Osteoblast (primary cell): ENCODE results near the gene SIAH1. TPM values are rescaled to one million over a fixed set of nuclear protein-coding genes. Genes with fewer than 3 reads are reported as not detected.
"Not testable (repeated sequence)": the region's sequence is repeated elsewhere in the genome, so short reads cannot be mapped to it uniquely, and the experiment has no call there.

Source experiments
- DNase-seq: peaks from one replicate; pipeline ENCODE4 v3.0.0; 2011; ENCODE audit warnings: low spot score, mixed read lengths; ENCODE audit not compliant: insufficient read length; ENCODE audit errors: missing footprints
- H2AFZ ChIP-seq: 2 replicates; pipeline ENCODE4 v1.6.0; 2011; ENCODE audit warnings: mild to moderate bottlenecking, low read length
- H3K27ac ChIP-seq: 2 replicates; pipeline ENCODE4 v1.5.1; 2011; ENCODE audit warnings: mild to moderate bottlenecking, low read depth, low read length, moderate library complexity
- H3K27me3 ChIP-seq: 2 replicates; pipeline ENCODE4 v1.6.0; 2012; ENCODE audit warnings: mild to moderate bottlenecking, control low read depth, inconsistent platforms, low read length, moderate library complexity; ENCODE audit not compliant: insufficient read depth
- H3K36me3 ChIP-seq: 2 replicates; pipeline ENCODE4 v1.5.1; 2011; ENCODE audit warnings: mild to moderate bottlenecking, low read length, control low read depth, moderate library complexity; ENCODE audit not compliant: insufficient read depth
- H3K4me1 ChIP-seq: 2 replicates; pipeline ENCODE4 v1.5.1; 2011; ENCODE audit warnings: mild to moderate bottlenecking, low read length, control low read depth, moderate library complexity; ENCODE audit not compliant: insufficient read depth
- H3K4me2 ChIP-seq: 2 replicates; pipeline ENCODE4 v1.6.0; 2011; ENCODE audit warnings: mild to moderate bottlenecking, low read length; ENCODE audit not compliant: insufficient read depth
- H3K4me3 ChIP-seq: fragments of 200-600 bp; sonication (generic); 3 replicates; pipeline ENCODE4 v1.5.1; 2012; ENCODE audit warnings: mild to moderate bottlenecking, low read length, inconsistent platforms; ENCODE audit not compliant: insufficient read depth
- H3K79me2 ChIP-seq: 2 replicates; pipeline ENCODE4 v1.6.0; 2012; ENCODE audit warnings: mild to moderate bottlenecking, low read length, control low read depth, inconsistent platforms; ENCODE audit not compliant: insufficient read depth
- H3K9me3 ChIP-seq: 2 replicates; pipeline ENCODE4 v1.5.1; 2011; ENCODE audit warnings: low read depth, low read length, control low read depth
- H4K20me1 ChIP-seq: 2 replicates; pipeline ENCODE4 v1.6.0; 2012; ENCODE audit warnings: mild to moderate bottlenecking, low read length, control low read depth; ENCODE audit not compliant: insufficient read depth
- total RNA-seq: library from RNA; depleted of rRNA; stranded (reverse); fragments of >200 nt; gene quantifications from 2 replicates; pipeline ENCODE4 v1.2.3, GENCODE V29; 2012
- TF ChIP-seq, protein P1 (sequence below): IDR thresholded peaks from 2 replicates; pipeline ENCODE4 v1.5.1; 2011; ENCODE audit warnings: mild to moderate bottlenecking, low read depth, low read length, moderate library complexity; ENCODE audit errors: extremely low read depth

The SIAH1 gene
- total RNA-seq, 1 donor, result 43.1 TPM

DNA sequence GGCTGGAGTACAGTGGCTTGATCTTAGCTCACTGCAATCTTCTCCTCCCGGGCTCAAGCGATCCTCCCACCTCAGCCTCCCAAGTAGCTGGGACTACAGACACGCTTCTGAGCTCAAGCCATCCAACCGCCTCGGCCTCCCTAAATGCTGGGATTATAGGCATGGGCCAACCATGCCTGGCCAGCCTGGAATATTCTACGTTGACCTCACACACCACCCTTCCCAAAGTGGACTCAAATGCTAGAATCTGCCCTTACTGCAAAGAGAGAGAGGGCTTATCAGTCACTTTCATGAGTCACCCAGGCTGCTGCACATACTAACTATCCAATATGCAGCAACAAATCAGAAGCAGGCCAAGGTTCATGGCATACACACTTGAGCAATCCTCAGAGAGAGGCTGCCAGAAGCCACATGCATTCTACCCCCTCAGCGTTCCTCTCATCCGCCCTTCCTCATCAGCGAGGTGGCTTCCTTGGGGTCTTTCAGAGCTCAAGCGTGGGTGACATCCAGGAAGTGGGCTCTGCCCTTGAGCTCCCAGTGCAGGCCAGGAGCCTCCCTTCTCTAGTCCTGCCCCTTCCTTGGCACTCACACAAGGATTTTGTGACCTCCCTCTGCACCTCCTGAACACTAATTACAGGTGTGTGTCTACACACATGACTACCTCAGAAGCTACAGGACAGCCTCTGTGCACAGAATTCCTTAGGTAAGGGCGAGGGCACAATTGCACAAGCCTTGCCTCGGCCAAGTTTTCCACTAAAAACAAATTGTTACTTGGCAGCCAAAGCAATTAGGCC lies 24.8 kb upstream of the SIAH1 start:
- H3K4me3 ChIP-seq, result no peak overlapping the region
- H3K27ac ChIP-seq, result peak overlapping the region; percentile 9
- TF ChIP-seq, protein P1, sequence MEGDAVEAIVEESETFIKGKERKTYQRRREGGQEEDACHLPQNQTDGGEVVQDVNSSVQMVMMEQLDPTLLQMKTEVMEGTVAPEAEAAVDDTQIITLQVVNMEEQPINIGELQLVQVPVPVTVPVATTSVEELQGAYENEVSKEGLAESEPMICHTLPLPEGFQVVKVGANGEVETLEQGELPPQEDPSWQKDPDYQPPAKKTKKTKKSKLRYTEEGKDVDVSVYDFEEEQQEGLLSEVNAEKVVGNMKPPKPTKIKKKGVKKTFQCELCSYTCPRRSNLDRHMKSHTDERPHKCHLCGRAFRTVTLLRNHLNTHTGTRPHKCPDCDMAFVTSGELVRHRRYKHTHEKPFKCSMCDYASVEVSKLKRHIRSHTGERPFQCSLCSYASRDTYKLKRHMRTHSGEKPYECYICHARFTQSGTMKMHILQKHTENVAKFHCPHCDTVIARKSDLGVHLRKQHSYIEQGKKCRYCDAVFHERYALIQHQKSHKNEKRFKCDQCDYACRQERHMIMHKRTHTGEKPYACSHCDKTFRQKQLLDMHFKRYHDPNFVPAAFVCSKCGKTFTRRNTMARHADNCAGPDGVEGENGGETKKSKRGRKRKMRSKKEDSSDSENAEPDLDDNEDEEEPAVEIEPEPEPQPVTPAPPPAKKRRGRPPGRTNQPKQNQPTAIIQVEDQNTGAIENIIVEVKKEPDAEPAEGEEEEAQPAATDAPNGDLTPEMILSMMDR, result no peak
- DNase-seq, result peak; percentile 96
- H3K36me3 ChIP-seq, result no peaks in the 10 kb centered on the region
- H3K4me2 ChIP-seq, result peak overlapping the region; percentile 12
- H3K27me3 ChIP-seq, result no peaks in the 10 kb centered on the region
- no peaks in the 10 kb centered on the region for H3K9me3 ChIP-seq
- H3K4me1 ChIP-seq, result peaks cover 20% of the 10 kb centered on the region
- H4K20me1 ChIP-seq, result no peaks in the 10 kb centered on the region
- no peaks in the 10 kb centered on the region for H3K79me2 ChIP-seq
- peak overlapping the region; percentile 35 for H2AFZ ChIP-seq

DNA sequence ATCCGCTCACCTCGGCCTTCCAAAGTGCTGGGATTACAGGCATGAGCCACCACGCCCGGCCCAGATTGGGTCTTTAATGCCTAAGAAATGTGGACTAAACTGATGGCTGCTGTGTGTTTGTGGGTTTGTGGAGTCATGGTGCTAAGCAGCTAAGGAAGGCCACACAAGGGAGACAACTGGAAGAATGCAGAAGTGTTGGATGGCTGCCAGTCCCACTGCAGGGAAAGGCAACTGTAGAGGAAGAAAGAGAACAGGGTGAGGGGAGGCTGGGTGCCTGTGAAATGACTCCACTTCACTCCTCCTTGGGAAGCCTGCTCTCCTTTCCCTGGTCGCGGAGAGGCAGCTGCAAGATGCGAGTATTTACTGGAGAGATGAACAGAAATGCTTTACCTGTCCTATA lies 23.5 kb upstream of the SIAH1 start:
- DNase-seq, result no peak
- no peaks in the 10 kb centered on the region for H4K20me1 ChIP-seq
- no peak overlapping the region for H3K27ac ChIP-seq
- H3K4me2 ChIP-seq, result no peak overlapping the region
- TF ChIP-seq, protein P1, result no peak
- H3K4me3 ChIP-seq, result no peak overlapping the region
- no peaks in the 10 kb centered on the region for H3K9me3 ChIP-seq
- peaks cover 20% of the 10 kb centered on the region for H3K4me1 ChIP-seq
- no peaks in the 10 kb centered on the region for H3K79me2 ChIP-seq
- H3K27me3 ChIP-seq, result no peaks in the 10 kb centered on the region
- H3K36me3 ChIP-seq, result no peaks in the 10 kb centered on the region
- no peak overlapping the region for H2AFZ ChIP-seq

DNA sequence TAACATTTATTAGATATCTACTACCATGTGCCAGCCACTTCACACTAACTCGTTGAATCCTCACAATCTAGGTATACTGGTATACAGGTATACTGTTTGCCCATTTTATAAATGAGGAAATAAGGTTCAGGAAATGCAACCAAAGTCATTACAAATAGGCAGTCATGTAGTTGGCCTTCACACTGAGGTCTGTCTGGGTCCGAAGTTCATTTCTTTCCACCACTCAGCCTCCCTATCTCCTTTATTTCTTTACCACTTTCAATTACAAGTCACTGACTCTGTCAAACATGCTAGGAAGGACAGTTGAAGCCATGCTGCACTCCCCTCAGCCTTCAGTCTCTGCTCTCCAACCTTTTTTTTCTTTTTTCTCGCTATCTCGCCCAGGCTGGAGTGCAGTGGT lies 20.7 kb upstream of the SIAH1 start:
- H3K9me3 ChIP-seq, result no peaks in the 10 kb centered on the region
- no peak overlapping the region for H2AFZ ChIP-seq
- no peaks in the 10 kb centered on the region for H3K36me3 ChIP-seq
- no peak overlapping the region for H3K27ac ChIP-seq
- no peak overlapping the region for H3K4me3 ChIP-seq
- H3K79me2 ChIP-seq, result no peaks in the 10 kb centered on the region
- peaks cover 20% of the 10 kb centered on the region for H3K4me1 ChIP-seq
- H3K27me3 ChIP-seq, result no peaks in the 10 kb centered on the region
- TF ChIP-seq, protein P1, result no peak
- no peak for DNase-seq
- H4K20me1 ChIP-seq, result no peaks in the 10 kb centered on the region
- no peak overlapping the region for H3K4me2 ChIP-seq

DNA sequence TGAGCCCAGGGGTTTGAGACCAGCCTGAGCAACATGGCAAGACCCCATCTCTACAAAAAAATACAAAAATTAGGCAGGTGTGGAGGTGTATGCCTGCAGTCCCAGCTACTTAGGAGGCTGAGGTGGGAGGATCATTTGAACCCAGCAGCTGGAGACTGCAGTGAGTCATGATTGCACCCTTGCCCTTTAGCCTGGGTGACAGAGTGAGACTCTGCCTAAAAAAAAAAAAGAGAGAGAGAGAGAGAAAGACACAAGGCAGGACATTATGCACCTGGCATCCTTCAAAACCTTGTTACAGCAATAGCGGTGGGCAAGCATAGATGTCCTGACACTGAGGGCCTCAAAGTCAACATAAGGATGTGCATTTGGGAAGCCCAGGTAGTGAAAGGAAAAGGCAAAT lies 19.9 kb upstream of the SIAH1 start:
- DNase-seq, result no peak
- Histone ChIP-seq H3K4me1 (peaks cover 15% of the 10 kb centered on the region), H3K4me3 (no peak overlapping the region)

DNA sequence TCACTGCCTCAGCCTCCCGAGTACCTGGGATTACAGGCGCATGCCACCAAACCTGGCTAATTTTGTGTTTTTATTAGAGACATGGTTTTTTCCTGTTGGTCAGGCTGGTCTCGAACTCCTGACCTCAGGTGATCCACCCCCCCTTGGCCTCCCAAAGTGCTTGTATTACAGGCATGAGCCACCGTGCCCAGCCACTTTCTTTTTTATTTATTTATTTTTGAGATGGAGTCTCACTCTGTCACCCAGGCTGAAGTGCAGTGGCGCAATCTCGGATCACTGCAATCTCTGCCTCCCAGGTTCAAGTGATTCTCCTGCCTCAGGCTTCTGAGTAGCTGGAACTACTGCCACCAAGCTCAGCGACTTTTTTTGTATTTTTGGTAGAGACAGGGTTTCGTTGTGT lies 17.3 kb upstream of the SIAH1 start:
- H3K27ac ChIP-seq, H3K4me1 ChIP-seq: not testable (repeated sequence)

More for the DNA sequence above, 19.9 kb upstream of the SIAH1 start:
- TF ChIP-seq, protein P1, result no peak
- no peak overlapping the region for H2AFZ ChIP-seq
- H3K27ac ChIP-seq, result no peak overlapping the region
- H3K79me2 ChIP-seq, result no peaks in the 10 kb centered on the region
- H3K36me3 ChIP-seq, result no peaks in the 10 kb centered on the region
- no peaks in the 10 kb centered on the region for H3K9me3 ChIP-seq
- H4K20me1 ChIP-seq, result no peaks in the 10 kb centered on the region
- H3K27me3 ChIP-seq, result no peaks in the 10 kb centered on the region
- H3K4me2 ChIP-seq, result no peak overlapping the region

More for the DNA sequence above, 17.3 kb upstream of the SIAH1 start:
- not testable (repeated sequence) for DNase-seq, H3K79me2 ChIP-seq, H3K4me2 ChIP-seq, H2AFZ ChIP-seq, H3K36me3 ChIP-seq, H3K9me3 ChIP-seq, H4K20me1 ChIP-seq, H3K4me3 ChIP-seq, H3K27me3 ChIP-seq
